Activated T-cell treated with anti-CD3 and anti-CD28 coated beads, Interleukin-2, amount 50 U/mL, for 24 hours (primary cell): ENCODE data around the gene SCGB3A2.

Source experiments
- DNase-seq: peaks from one replicate; pipeline ENCODE4 v3.0.0-alpha.2; 2020
- H3K27ac Mint-ChIP-seq: 2 replicates; pipeline ENCODE4 v1.8.0; 2020; ENCODE audit warnings: mild to moderate bottlenecking, mixed read lengths
- H3K27me3 Mint-ChIP-seq: 2 replicates; pipeline ENCODE4 v1.8.0; 2020; ENCODE audit warnings: mixed read lengths
- H3K36me3 Mint-ChIP-seq: 2 replicates; pipeline ENCODE4 v1.8.0; 2020; ENCODE audit warnings: low read depth, mixed read lengths
- H3K4me1 Mint-ChIP-seq: 2 replicates; pipeline ENCODE4 v1.8.0; 2020; ENCODE audit warnings: low read depth, mixed read lengths
- H3K4me3 Mint-ChIP-seq: 2 replicates; pipeline ENCODE4 v1.8.0; 2020; ENCODE audit warnings: mild to moderate bottlenecking, moderate library complexity, mixed read lengths
- H3K9me3 Mint-ChIP-seq: 2 replicates; pipeline ENCODE4 v1.8.0; 2020; ENCODE audit warnings: mixed read lengths

SCGB3A2 gene

DNA sequence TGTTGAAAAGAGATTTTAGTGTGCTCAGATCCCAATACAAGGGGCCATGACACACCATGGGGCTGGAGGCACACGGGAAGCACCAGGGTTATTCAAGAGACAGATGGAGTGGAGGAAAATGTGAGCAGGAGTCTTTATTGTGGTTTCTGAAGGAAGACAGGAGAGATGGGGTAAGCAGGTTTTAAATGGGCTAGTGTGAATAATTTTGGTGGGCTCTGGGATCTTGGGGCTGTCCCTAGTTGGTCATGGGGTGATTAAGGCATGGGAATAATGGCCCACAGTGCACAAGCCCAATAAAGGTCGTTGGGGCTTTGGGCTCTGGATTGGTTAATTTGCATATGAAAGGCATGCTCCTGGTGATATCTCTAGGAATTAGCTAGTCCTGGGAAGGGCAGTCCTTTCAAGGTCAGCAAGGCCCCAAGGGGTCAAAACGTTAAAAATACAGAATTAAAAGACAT lies 3.6 kb upstream of the SCGB3A2 start:
- Mint-ChIP-seq H3K9me3 (no peaks in the 10 kb centered on the region), H3K4me1 (no peaks in the 10 kb centered on the region), H3K27me3 (no peaks in the 10 kb centered on the region), H3K27ac (no peak overlapping the region), H3K36me3 (no peaks in the 10 kb centered on the region), H3K4me3 (no peak overlapping the region)
- no peak for DNase-seq

DNA sequence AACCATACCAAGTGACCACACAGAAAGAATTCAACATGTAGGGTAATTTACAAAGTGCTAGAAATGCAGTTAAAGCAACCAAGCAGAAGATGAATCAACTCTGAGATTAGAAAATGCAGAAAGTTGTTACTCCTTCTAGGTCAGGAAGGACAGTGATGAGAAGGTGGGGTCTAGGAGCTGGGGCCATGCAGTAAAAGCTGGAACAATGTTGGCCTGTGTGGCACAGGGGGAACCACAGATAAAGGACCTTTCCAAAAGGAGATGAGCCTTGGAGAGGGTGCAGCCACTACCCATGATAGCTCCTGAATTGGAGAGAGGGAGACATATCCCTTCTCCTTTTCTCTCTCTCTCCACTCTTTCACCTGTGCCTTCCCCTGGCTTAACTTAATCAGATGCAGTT lies 2.4 kb upstream of the SCGB3A2 start:
- peaks cover 4% of the 10 kb centered on the region for H3K27me3 Mint-ChIP-seq
- H3K9me3 Mint-ChIP-seq: no peaks in the 10 kb centered on the region
- H3K4me1 Mint-ChIP-seq: no peaks in the 10 kb centered on the region
- no peak overlapping the region for H3K27ac Mint-ChIP-seq
- no peaks in the 10 kb centered on the region for H3K36me3 Mint-ChIP-seq
- H3K4me3 Mint-ChIP-seq: no peak overlapping the region
- DNase-seq: no peak

DNA sequence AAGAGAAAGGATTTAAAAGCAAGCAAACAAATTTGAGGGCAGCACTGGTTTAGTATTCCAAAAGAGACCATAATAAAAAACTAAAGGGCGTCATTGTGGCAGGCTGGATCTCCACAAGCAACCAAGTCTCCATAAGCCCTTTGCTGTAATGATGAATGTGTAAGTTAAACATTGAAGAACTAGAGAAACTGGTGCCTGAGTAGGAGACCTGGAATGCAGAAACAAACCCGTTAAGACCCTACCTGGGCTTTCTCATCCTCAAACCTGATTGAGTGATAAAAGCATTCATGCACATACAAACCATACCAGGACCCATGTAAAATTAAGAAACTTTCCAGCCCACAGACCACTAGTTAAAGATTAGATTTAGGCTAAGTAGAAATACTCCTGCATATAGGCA lies 1.9 kb upstream of the SCGB3A2 start:
- Mint-ChIP-seq H3K4me1 (no peaks in the 10 kb centered on the region), H3K4me3 (no peak overlapping the region), H3K36me3 (no peaks in the 10 kb centered on the region), H3K9me3 (no peaks in the 10 kb centered on the region), H3K27ac (no peak overlapping the region), H3K27me3 (peaks cover 4% of the 10 kb centered on the region)
- DNase-seq: no peak

DNA sequence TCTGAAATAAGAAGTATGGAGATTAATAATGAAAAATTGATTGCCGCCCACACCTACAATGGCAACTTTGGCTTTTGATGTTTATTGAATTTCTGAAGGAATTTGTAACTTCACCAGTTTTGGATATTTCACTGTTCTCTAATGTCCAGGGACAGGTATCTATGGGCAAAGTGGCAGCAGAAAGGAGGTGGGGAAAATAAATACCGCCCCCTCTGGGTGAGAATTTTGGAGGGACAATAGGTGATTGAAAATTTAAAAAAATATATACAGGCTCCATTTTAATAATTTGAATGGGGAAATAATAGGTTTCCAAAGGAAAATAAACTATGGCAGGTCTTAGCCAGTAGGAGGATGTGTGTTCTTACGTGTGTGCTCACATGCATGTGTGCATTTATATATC lies 1.3 kb downstream of the SCGB3A2 start:
- Mint-ChIP-seq H3K27ac (no peak overlapping the region), H3K4me1 (no peaks in the 10 kb centered on the region), H3K4me3 (no peak overlapping the region), H3K27me3 (peaks cover 4% of the 10 kb centered on the region), H3K9me3 (no peaks in the 10 kb centered on the region), H3K36me3 (no peaks in the 10 kb centered on the region)
- DNase-seq: no peak

DNA sequence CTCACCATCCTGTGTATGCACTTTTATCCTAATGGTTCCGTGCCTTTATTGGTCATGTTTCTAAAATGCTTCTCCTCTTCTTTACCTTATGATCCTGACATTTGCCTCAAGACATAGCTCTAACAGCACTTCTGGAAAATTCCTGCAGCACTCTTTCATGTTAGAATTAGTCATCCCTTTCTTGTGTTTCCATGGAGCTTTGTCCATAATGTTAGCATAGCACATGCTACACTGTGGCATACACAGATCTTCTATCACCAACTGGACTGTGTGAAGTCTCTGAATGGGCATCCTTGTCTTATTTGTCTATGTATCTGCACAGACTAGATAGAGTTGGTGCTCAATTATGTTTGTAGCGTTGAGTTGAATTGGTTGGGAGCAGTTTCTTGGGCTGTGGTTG lies 2.0 kb downstream of the SCGB3A2 start:
- Mint-ChIP-seq H3K36me3 (no peaks in the 10 kb centered on the region), H3K4me3 (no peak overlapping the region), H3K9me3 (no peaks in the 10 kb centered on the region), H3K4me1 (no peaks in the 10 kb centered on the region), H3K27ac (no peak overlapping the region), H3K27me3 (peaks cover 8% of the 10 kb centered on the region)
- DNase-seq: no peak

DNA sequence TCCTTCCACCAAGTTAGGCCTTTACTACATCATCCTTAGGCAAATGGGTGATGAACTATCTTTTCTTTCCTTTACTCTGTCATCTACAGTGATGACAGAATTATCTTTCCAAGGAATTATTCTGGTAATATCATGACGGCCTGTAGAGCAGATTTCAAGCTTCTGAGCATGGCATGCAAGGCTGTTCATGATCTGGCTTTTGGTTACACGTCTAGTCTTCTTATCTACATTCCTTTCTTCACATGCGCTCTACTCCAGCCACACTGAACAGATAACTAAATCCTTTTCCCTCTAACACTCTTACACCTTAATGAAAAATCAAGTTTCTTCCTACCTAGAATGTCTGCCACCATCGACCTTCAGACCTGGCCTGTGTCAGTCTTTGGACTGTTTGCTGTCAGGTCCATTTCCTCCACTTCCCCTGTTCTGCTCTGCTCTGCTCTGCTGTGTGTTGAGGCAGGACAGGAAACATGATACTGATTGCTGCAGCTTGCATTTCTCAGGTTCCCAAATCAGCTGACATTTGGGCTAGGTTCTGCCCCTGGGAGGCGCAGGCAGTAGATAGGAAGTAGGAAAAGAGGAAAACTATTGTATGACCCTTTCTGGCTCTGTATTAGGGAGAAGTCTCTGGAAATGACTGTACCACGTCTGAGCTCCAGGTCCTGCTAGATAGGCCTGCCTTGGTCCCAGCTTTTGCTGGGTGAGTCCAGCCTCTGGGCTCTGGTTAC lies 4.2 kb downstream of the SCGB3A2 start:
- DNase-seq: no peak
- H3K27me3 Mint-ChIP-seq: peaks cover 11% of the 10 kb centered on the region
- no peak overlapping the region for H3K27ac Mint-ChIP-seq
- H3K4me3 Mint-ChIP-seq: no peak overlapping the region
- H3K36me3 Mint-ChIP-seq: no peaks in the 10 kb centered on the region
- no peaks in the 10 kb centered on the region for H3K9me3 Mint-ChIP-seq
- H3K4me1 Mint-ChIP-seq: no peaks in the 10 kb centered on the region

DNA sequence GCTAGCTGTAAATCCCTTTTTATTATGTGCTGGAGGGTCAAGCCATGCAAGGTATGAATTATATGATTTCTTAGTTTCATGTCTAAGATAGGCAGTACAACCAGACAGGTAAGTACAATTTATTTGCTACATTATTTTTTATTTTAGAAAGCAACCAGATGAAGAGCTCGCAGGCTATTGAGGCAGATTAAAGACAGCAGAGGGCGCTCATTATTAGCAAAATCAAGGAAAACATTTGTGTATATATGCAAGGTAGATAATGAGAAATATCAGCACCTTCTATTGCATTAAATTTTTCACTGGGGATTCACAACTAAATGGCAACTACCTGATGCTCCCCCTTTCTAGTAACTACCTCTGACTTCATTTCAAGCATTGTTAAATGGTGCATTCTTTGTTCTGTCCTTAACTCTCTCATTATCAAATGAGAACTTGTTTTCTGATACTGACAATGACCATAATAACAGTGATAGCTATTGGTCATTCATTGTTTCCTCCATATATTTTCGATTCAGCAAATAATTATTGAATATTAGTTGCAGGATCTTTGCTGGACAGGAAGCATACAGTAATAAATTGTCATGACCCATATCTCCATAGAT lies 8.6 kb downstream of the SCGB3A2 start:
- H3K27ac Mint-ChIP-seq: no peak overlapping the region
- DNase-seq: no peak
- H3K4me3 Mint-ChIP-seq: no peak overlapping the region
- no peaks in the 10 kb centered on the region for H3K9me3 Mint-ChIP-seq
- no peaks in the 10 kb centered on the region for H3K4me1 Mint-ChIP-seq
- H3K36me3 Mint-ChIP-seq: no peaks in the 10 kb centered on the region
- H3K27me3 Mint-ChIP-seq: peaks cover 17% of the 10 kb centered on the region

DNA sequence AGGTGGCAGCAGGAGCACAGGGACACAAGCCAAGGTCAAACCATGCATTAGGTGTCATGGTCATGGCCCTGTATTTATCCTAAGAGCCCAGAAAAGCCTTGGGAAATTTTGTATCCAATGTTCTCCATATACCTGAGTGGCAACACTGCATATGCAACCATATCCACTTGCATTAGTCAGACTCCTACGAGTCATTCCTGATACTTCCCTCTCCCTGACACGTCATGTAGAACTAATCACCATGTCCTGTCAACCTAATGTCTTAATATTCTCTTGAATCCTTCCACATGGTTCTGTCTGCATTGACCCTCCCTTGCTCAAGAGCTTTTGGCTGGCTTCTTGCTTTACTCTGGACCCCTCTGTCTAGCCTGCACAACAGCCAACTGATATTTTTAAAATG lies 9.4 kb downstream of the SCGB3A2 start:
- DNase-seq: no peak

DNA sequence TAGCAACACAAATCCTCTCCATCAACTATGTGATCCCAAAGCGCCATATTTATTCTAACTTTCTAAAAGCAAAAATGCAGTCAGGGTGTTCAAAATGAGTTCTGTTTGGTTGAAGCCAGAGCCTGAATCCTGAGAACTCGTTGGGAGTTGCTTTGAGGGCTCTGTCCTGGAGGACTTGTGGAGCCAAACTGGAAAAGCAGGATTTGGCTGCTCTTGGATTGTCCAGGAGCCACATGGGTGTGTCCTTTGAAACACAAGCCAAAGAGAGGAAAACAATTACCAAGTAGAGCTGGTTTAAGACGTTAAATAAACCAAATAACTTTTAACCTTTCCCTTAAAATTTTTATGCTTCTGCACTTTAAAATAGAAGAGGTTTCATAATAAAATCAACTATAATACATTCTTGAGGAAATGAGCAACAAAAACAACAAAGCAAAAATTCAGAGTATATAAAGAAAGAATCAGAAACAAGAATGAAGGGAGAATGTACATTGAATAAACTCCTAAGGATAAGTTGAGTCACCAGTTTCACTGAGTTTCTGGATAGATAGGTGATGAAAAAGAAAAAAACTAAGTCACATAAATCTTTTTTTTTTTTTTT lies 14.3 kb downstream of the SCGB3A2 start:
- no peaks in the 10 kb centered on the region for H3K36me3 Mint-ChIP-seq
- no peak for DNase-seq
- no peak overlapping the region for H3K4me3 Mint-ChIP-seq
- no peaks in the 10 kb centered on the region for H3K9me3 Mint-ChIP-seq
- no peak overlapping the region for H3K27ac Mint-ChIP-seq
- H3K27me3 Mint-ChIP-seq: peaks cover 16% of the 10 kb centered on the region
- H3K4me1 Mint-ChIP-seq: no peaks in the 10 kb centered on the region

More for the DNA sequence above, 9.4 kb downstream of the SCGB3A2 start:
- Mint-ChIP-seq H3K27ac (no peak overlapping the region), H3K4me3 (no peak overlapping the region), H3K4me1 (no peaks in the 10 kb centered on the region), H3K36me3 (no peaks in the 10 kb centered on the region), H3K27me3 (peaks cover 17% of the 10 kb centered on the region), H3K9me3 (no peaks in the 10 kb centered on the region)

DNA sequence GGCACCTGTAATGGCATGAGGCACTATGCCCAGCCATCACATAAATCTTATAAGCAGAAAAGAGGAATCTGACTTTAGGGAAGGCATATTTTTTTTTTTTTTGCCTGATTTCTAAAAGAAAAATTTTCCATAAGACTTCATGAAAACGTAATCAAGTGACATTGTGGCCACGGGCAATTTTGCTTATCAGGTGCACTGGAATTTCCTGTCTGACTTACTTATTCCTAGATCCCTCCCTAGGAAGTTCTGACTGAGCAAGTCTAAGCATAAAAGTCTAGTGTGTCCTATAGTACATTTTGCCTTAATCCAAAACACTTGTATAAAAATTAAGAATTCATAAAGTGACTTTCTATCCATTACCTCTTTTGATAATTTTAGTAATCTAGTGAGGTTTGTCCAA lies 15.3 kb downstream of the SCGB3A2 start:
- DNase-seq: no peak
- Mint-ChIP-seq H3K4me3 (no peak overlapping the region), H3K4me1 (no peaks in the 10 kb centered on the region), H3K9me3 (no peaks in the 10 kb centered on the region), H3K27me3 (peaks cover 10% of the 10 kb centered on the region), H3K36me3 (no peaks in the 10 kb centered on the region), H3K27ac (no peak overlapping the region)

DNA sequence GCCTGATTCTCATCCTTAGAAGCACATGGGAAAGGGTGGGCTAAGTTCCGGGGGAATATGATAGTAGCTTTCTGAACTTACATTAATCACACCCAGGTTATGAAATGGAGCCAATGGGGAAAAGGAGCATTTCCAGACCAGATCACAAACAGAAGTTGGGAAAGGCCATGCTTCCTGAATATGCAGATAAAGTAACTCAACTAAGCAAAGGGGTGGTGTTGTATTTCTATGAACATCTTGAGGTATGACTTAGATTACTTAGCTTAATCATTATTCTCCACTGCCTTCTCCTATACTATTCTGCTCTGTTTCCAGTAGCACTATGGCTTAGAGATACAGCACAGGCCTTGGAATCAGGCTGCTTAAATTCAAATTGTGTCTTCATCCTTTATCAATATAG lies 17.4 kb downstream of the SCGB3A2 start:
- H3K4me3 Mint-ChIP-seq: no peak overlapping the region
- no peak overlapping the region for H3K27ac Mint-ChIP-seq
- H3K9me3 Mint-ChIP-seq: no peaks in the 10 kb centered on the region
- H3K36me3 Mint-ChIP-seq: no peaks in the 10 kb centered on the region
- H3K27me3 Mint-ChIP-seq: peaks cover 7% of the 10 kb centered on the region
- no peaks in the 10 kb centered on the region for H3K4me1 Mint-ChIP-seq
- no peak for DNase-seq

DNA sequence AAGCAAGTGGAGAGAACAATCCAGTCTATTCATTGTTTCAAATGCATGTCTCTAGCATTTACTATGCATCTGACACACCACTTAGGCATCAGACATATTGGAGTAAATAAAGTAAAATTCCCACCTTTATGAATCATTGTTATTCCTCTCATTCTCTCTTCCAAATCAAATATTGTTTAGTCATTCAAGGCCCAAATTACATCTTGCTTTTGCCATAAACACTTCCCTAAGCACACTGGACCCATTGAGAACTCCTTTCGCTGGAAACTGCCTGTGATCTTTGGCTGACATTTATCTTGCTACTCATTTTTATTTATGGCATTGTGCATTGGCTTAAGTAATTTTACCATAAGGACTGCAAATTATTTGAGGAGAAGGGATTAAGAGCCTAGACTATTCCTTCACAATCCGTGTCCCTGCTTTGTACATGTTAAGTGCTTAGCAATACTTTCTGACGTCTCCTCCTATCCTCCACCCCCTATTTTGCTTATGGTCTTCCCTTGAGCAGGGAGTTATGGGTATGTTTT lies 20.4 kb downstream of the SCGB3A2 start:
- no peaks in the 10 kb centered on the region for H3K4me1 Mint-ChIP-seq
- no peaks in the 10 kb centered on the region for H3K9me3 Mint-ChIP-seq
- no peak overlapping the region for H3K27ac Mint-ChIP-seq
- H3K27me3 Mint-ChIP-seq: peaks cover 4% of the 10 kb centered on the region
- DNase-seq: no peak
- H3K36me3 Mint-ChIP-seq: no peaks in the 10 kb centered on the region
- H3K4me3 Mint-ChIP-seq: no peak overlapping the region

DNA sequence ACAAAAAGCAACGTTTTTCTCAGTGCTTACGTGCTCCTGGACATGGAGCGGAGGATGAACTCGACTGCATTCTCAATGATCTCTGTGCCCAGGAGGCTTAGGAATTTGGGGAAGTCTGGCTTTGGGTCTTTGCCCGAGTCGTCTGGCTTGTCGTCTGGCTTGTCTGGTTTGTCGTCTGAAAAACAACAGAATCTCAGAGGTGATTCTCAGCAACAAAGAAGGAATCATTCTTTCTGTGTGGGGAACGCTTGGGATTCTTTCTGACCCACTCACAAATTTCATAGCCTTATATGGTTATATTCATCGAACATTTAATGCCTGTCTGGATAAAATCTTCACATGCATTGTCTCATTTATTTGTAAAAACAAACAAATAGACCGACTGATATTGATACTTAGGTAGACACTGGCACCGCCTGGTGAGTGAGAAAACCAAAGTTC lies 23.1 kb downstream of the SCGB3A2 start:
- Mint-ChIP-seq H3K27me3 (peaks cover 4% of the 10 kb centered on the region), H3K4me3 (no peak overlapping the region)
- DNase-seq: no peak

DNA sequence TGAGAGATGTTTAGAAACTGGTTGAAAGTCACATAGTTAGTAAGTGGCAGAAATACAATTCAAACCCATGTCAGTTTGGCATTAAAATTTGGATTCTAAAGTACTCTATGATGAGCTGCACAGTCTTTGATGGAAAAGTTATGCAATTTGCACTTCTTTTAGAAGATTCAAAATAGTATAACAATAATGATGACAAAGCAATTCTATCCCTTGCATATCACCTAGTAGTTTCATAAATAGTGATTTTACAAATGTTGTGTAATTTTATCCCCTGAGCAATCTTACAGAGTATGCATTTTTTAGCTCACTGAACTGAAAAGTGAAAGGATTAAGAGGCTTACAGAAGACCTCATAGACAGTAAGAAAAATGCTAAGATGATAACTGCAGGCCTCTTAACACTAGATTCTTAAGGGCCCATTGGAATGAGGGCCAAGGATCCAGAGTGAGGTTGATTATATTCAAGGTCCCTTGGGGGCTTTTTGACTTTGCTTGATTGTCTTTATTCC lies 24.2 kb downstream of the SCGB3A2 start:
- Mint-ChIP-seq H3K4me1 (no peaks in the 10 kb centered on the region), H3K27me3 (peaks cover under 1% of the 10 kb centered on the region), H3K9me3 (no peaks in the 10 kb centered on the region)

More for the DNA sequence above, 23.1 kb downstream of the SCGB3A2 start:
- Mint-ChIP-seq H3K9me3 (no peaks in the 10 kb centered on the region), H3K27ac (no peak overlapping the region), H3K36me3 (no peaks in the 10 kb centered on the region), H3K4me1 (no peaks in the 10 kb centered on the region)

DNA sequence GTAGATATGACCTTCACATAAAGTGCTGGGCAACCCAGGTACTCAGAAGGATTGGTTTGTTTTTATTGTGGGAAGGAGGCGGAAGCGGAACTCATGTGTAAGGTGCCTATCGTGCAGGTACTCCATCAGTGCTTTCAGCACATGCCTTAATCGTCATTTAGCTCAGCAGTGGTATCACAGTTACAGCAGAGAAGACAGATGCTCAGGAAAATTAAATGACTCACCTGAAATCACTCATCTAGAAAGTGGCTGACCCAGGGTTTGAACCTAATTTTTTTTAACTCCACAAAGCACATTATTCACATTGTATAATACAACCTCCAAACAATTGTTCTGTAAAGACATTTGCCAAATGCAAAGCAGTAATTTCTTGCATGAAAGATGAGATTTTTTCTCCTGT lies 25.6 kb downstream of the SCGB3A2 start:
- H3K4me3 Mint-ChIP-seq: no peak overlapping the region
- no peaks in the 10 kb centered on the region for H3K27me3 Mint-ChIP-seq
- DNase-seq: no peak
- no peak overlapping the region for H3K27ac Mint-ChIP-seq
- no peaks in the 10 kb centered on the region for H3K9me3 Mint-ChIP-seq
- no peaks in the 10 kb centered on the region for H3K36me3 Mint-ChIP-seq
- no peaks in the 10 kb centered on the region for H3K4me1 Mint-ChIP-seq

More for the DNA sequence above, 24.2 kb downstream of the SCGB3A2 start:
- H3K36me3 Mint-ChIP-seq: no peaks in the 10 kb centered on the region
- DNase-seq: no peak
- H3K27ac Mint-ChIP-seq: no peak overlapping the region
- no peak overlapping the region for H3K4me3 Mint-ChIP-seq
